OCI-M2 (cell line): Measurements from ENCODE around the gene COL13A1.

Experiments used
- DNase-seq: peaks from one replicate; lab custom pipeline; 2025; ENCODE audit not compliant: unreplicated experiment; lab: John Stamatoyannopoulos, UW

The COL13A1 gene

GRCh38 chr10:69844698-69845097 lies 43.0 kb downstream of the COL13A1 start:
- DNase-seq: no peak

- no peak for DNase-seq
These were observed 44.0 kb downstream of the COL13A1 start for GRCh38 chr10:69845574-69846292.

GRCh38 chr10:69846293-69846921 lies 44.7 kb downstream of the COL13A1 start:
- DNase-seq: no peak

GRCh38 chr10:69847458-69847857 lies 45.8 kb downstream of the COL13A1 start:
- no peak for DNase-seq

- no peak for DNase-seq
These were observed 46.2 kb downstream of the COL13A1 start for GRCh38 chr10:69847883-69848282.

GRCh38 chr10:69848454-69848853 lies 46.7 kb downstream of the COL13A1 start:
- no peak for DNase-seq

GRCh38 chr10:69849825-69850224 lies 48.1 kb downstream of the COL13A1 start:
- DNase-seq: no peak

- DNase-seq: no peak
These were observed 48.7 kb downstream of the COL13A1 start for GRCh38 chr10:69850440-69850839.

GRCh38 chr10:69851306-69851705 lies 49.6 kb downstream of the COL13A1 start:
- DNase-seq: no peak

- no peak for DNase-seq
These were observed 51.4 kb downstream of the COL13A1 start for GRCh38 chr10:69853064-69853463.

GRCh38 chr10:69854511-69855345 lies 53.0 kb downstream of the COL13A1 start:
- no peak for DNase-seq

- DNase-seq: no peak
These were observed 53.8 kb downstream of the COL13A1 start for GRCh38 chr10:69855346-69856111.

GRCh38 chr10:69856601-69857166 lies 55.0 kb downstream of the COL13A1 start:
- no peak for DNase-seq

GRCh38 chr10:69858201-69858600 lies 56.5 kb downstream of the COL13A1 start:
- no peak for DNase-seq

GRCh38 chr10:69860271-69860670 lies 58.6 kb downstream of the COL13A1 start:
- DNase-seq: no peak

- no peak for DNase-seq
These were observed 59.8 kb downstream of the COL13A1 start for GRCh38 chr10:69861251-69862240.

GRCh38 chr10:69862882-69863530 lies 61.3 kb downstream of the COL13A1 start:
- no peak for DNase-seq

- DNase-seq: no peak
These were observed 61.9 kb downstream of the COL13A1 start for GRCh38 chr10:69863580-69863979.

- no peak for DNase-seq
These were observed 62.6 kb downstream of the COL13A1 start for GRCh38 chr10:69864321-69864720.
